Measurements from ENCODE around the gene FBXW10.
"Not testable (repeated sequence)": the region's sequence is repeated elsewhere in the genome, so short reads cannot be mapped to it uniquely, and the experiment has no call there.

GRCh38 chr17:18796887-18797286, 53.0 kb downstream of the FBXW10 start:
- TF ChIP-seq, protein P1, sequence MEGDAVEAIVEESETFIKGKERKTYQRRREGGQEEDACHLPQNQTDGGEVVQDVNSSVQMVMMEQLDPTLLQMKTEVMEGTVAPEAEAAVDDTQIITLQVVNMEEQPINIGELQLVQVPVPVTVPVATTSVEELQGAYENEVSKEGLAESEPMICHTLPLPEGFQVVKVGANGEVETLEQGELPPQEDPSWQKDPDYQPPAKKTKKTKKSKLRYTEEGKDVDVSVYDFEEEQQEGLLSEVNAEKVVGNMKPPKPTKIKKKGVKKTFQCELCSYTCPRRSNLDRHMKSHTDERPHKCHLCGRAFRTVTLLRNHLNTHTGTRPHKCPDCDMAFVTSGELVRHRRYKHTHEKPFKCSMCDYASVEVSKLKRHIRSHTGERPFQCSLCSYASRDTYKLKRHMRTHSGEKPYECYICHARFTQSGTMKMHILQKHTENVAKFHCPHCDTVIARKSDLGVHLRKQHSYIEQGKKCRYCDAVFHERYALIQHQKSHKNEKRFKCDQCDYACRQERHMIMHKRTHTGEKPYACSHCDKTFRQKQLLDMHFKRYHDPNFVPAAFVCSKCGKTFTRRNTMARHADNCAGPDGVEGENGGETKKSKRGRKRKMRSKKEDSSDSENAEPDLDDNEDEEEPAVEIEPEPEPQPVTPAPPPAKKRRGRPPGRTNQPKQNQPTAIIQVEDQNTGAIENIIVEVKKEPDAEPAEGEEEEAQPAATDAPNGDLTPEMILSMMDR (IDR thresholded peaks at IDR 0.05), result not testable (repeated sequence)
- not testable (repeated sequence) for TF ChIP-seq POLR2A (IDR thresholded peaks at IDR 0.05); POLR2AphosphoS5 (IDR thresholded peaks at IDR 0.05); EP300 (IDR thresholded peaks at IDR 0.05; ENCODE audit: low read depth)
